Measurements from ENCODE around the gene CPVL.

The CPVL gene

GRCh38 chr7:29014725-29015124, 131.6 kb downstream of the CPVL start:
- TF ChIP-seq CTCF (IDR thresholded peaks at IDR 0.05; ENCODE audit: poor library complexity, severe bottlenecking) = no peak
- Histone ChIP-seq H3K4me3 (ENCODE audit: severe bottlenecking) (no peak overlapping the region), H3K27me3 (ENCODE audit: insufficient read depth, poor library complexity, severe bottlenecking) (no peaks in the 10 kb centered on the region), H3K9me3 (ENCODE audit: severe bottlenecking) (no peaks in the 10 kb centered on the region), H3K4me1 (ENCODE audit: insufficient read depth, poor library complexity, severe bottlenecking) (no peaks in the 10 kb centered on the region), H3K27ac (ENCODE audit: poor library complexity, severe bottlenecking) (no peak overlapping the region), H3K36me3 (ENCODE audit: low read depth) (no peaks in the 10 kb centered on the region)
- no peak for ATAC-seq (ENCODE audit: low read depth)
- DNase-seq (ENCODE audit: low spot score) = no peak

DNA sequence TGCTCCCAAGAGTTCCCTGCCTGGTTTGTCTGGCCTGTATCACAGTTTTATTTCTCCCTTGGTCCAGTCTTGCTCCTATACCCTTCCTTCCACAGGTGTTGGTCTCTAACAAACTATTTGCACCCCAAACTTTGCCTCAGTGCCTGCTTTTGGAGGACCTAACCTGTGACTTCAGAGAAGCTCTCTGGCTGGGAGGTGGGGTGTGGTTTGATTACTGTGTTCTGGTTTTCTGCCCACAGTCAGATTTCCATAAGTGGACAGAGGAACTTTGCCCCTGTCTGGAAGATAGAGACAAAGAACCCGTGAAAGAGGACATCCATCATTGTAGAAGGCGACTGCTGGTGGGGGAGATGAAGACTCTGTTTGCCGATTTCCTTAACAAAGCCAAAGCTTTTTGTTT, 132.4 kb downstream of the CPVL start:
- Histone ChIP-seq H3K36me3 (ENCODE audit: low read depth) (no peaks in the 10 kb centered on the region), H3K27me3 (ENCODE audit: insufficient read depth, poor library complexity, severe bottlenecking) (no peaks in the 10 kb centered on the region), H3K9me3 (ENCODE audit: severe bottlenecking) (no peaks in the 10 kb centered on the region), H3K4me3 (ENCODE audit: severe bottlenecking) (no peak overlapping the region), H3K27ac (ENCODE audit: poor library complexity, severe bottlenecking) (no peak overlapping the region), H3K4me1 (ENCODE audit: insufficient read depth, poor library complexity, severe bottlenecking) (no peaks in the 10 kb centered on the region)
- no peak for TF ChIP-seq CTCF (IDR thresholded peaks at IDR 0.05; ENCODE audit: poor library complexity, severe bottlenecking)
- ATAC-seq (ENCODE audit: low read depth) (no peak), DNase-seq (ENCODE audit: low spot score) (no peak)

DNA sequence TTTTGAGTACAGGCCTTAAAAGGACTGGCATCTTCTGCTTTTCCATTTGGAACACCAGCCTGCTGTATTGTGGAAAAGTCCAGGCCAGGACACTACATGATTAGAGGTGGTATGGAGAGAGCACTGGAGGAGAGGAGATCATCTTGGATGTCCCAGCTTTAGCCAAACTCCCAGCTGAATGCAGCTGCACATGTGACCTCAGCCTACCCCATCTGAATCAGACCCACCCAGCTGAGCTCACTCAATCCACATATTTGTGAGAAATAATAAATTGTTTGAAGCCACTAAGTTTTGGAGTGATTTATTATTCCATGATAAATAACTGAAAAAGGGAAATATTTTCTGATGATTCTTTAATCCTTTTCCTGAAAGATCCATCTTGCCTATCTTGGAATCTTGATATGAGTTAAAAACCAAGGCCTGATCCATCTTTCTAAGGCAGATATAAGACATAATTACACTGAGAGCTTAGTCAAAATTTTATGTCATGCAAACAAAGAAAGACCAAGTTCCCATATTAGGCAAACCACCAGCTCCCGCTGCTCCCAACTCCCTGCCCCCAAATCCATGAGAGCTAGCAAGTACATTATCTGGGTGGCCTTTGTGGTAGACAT, 133.1 kb downstream of the CPVL start:
- ATAC-seq (ENCODE audit: low read depth) (no peak), DNase-seq (ENCODE audit: low spot score) (no peak)
- Histone ChIP-seq H3K27me3 (ENCODE audit: insufficient read depth, poor library complexity, severe bottlenecking) (no peaks in the 10 kb centered on the region), H3K4me1 (ENCODE audit: insufficient read depth, poor library complexity, severe bottlenecking) (no peaks in the 10 kb centered on the region), H3K36me3 (ENCODE audit: low read depth) (no peaks in the 10 kb centered on the region), H3K27ac (ENCODE audit: poor library complexity, severe bottlenecking) (no peak overlapping the region), H3K9me3 (ENCODE audit: severe bottlenecking) (no peaks in the 10 kb centered on the region), H3K4me3 (ENCODE audit: severe bottlenecking) (no peak overlapping the region)
- TF ChIP-seq CTCF (IDR thresholded peaks at IDR 0.05; ENCODE audit: poor library complexity, severe bottlenecking) = no peak

DNA sequence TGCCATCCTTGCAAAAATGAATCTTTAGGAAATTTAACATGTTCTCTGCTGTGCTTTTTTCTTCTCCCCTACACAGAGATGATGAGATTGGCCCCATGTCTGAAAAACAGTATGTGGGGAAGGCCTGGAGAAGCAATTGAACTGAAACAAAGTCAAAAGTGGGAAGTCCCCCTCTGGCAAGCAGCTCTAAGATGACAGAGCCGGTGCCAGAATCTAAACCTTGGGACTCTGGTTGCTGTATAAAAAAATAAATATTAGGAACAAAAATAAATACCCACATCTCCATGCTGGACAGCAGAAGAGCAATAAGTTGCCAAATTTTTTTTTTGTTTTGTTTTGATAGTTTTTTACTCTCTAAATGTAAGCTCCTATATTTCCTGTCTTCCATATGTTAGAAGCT, 136.4 kb downstream of the CPVL start:
- Histone ChIP-seq H3K4me3 (ENCODE audit: severe bottlenecking) (no peak overlapping the region), H3K4me1 (ENCODE audit: insufficient read depth, poor library complexity, severe bottlenecking) (no peaks in the 10 kb centered on the region), H3K27ac (ENCODE audit: poor library complexity, severe bottlenecking) (no peak overlapping the region), H3K36me3 (ENCODE audit: low read depth) (no peaks in the 10 kb centered on the region), H3K9me3 (ENCODE audit: severe bottlenecking) (no peaks in the 10 kb centered on the region), H3K27me3 (ENCODE audit: insufficient read depth, poor library complexity, severe bottlenecking) (no peaks in the 10 kb centered on the region)
- ATAC-seq (ENCODE audit: low read depth) = no peak
- no peak for DNase-seq (ENCODE audit: low spot score)
- no peak for TF ChIP-seq CTCF (IDR thresholded peaks at IDR 0.05; ENCODE audit: poor library complexity, severe bottlenecking)

DNA sequence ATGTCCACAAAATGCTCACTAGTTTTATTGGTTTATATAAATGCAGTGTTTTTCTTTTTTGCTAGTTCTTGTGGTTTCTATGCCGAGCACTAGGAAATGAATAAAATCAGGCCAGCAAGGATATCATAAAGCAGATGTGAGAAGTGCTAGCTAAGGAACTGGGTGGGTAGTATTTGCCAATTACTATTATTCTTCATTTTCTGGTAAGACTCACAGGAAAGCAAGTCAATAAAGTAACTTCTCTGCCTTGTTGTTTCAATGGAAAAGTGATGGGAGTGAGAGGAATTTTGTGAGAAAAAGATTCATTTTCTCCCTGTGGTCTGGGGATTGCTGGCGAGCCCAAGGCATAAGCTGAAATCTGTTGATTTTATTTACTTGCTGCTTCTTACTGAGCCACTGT, 137.7 kb downstream of the CPVL start:
- H3K4me3 ChIP-seq (ENCODE audit: severe bottlenecking) = no peak overlapping the region
- no peak for DNase-seq (ENCODE audit: low spot score)
- no peaks in the 10 kb centered on the region for H3K36me3 ChIP-seq (ENCODE audit: low read depth)
- no peaks in the 10 kb centered on the region for H3K27me3 ChIP-seq (ENCODE audit: insufficient read depth, poor library complexity, severe bottlenecking)
- H3K4me1 ChIP-seq (ENCODE audit: insufficient read depth, poor library complexity, severe bottlenecking) = no peaks in the 10 kb centered on the region
- ATAC-seq (ENCODE audit: low read depth) = no peak
- no peak for TF ChIP-seq CTCF (IDR thresholded peaks at IDR 0.05; ENCODE audit: poor library complexity, severe bottlenecking)
- no peaks in the 10 kb centered on the region for H3K9me3 ChIP-seq (ENCODE audit: severe bottlenecking)
- no peak overlapping the region for H3K27ac ChIP-seq (ENCODE audit: poor library complexity, severe bottlenecking)

Data from RWPE2 (cell line).